Measurements from ENCODE around the gene BTRC. TPM values are rescaled to one million over a fixed set of nuclear protein-coding genes. Genes with fewer than 3 reads are reported as not detected.

BTRC gene
- total RNA-seq, 1 experiment from 2014 or later, result 19.4 TPM

DNA sequence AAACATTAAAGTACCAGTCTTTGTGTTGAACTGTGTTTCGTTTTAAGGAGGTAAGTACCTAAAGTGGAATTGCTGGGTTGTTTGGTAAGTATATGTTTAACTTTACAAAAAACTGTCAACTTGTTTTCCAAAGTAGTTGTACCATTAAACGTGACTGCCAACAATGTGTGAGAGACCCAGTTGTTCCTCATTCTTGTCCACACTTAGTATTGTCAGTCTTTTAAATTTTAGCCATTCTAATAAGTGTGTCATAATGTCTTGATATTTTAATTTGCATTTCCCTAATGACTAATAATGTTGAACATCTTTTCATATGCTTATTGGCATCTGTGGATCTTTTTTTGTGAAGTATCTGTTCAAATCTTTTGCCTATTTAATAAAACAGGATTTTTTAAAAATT is 159.8 kb downstream of the BTRC start:
- intact Hi-C loops (cut with micrococcal nuclease), result no loop called here
- TF ChIP-seq, protein P1, sequence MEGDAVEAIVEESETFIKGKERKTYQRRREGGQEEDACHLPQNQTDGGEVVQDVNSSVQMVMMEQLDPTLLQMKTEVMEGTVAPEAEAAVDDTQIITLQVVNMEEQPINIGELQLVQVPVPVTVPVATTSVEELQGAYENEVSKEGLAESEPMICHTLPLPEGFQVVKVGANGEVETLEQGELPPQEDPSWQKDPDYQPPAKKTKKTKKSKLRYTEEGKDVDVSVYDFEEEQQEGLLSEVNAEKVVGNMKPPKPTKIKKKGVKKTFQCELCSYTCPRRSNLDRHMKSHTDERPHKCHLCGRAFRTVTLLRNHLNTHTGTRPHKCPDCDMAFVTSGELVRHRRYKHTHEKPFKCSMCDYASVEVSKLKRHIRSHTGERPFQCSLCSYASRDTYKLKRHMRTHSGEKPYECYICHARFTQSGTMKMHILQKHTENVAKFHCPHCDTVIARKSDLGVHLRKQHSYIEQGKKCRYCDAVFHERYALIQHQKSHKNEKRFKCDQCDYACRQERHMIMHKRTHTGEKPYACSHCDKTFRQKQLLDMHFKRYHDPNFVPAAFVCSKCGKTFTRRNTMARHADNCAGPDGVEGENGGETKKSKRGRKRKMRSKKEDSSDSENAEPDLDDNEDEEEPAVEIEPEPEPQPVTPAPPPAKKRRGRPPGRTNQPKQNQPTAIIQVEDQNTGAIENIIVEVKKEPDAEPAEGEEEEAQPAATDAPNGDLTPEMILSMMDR (IDR thresholded peaks at IDR 0.05; ENCODE audit: unreplicated experiment), result no peak
- Mint-ChIP-seq H3K27me3 (ENCODE audit: insufficient read depth, unreplicated experiment) (no peaks in the 10 kb centered on the region), H3K4me1 (ENCODE audit: insufficient read depth, unreplicated experiment) (no peaks in the 10 kb centered on the region), H3K36me3 (ENCODE audit: insufficient read depth, unreplicated experiment) (no peaks in the 10 kb centered on the region), H3K4me3 (ENCODE audit: unreplicated experiment) (no peak overlapping the region), H3K9me3 (ENCODE audit: unreplicated experiment) (no peaks in the 10 kb centered on the region), H3K27ac (ENCODE audit: low read depth, unreplicated experiment) (no peak overlapping the region)
- no TSS peak for BruUV-seq (replicated peaks)
- no peak for DNase-seq (ENCODE audit: unreplicated experiment)
- CTCF ChIA-PET, result interaction anchor here (0.8 kb wide), 1 partner anchor 23 kb away, joined by 4 read pairs; no protein-coding TSS in a partner anchor
- POLR2A ChIA-PET, result interaction anchor here (0.7 kb wide), 1 partner anchor 12 kb away, joined by 4 read pairs; no protein-coding TSS in a partner anchor

DNA sequence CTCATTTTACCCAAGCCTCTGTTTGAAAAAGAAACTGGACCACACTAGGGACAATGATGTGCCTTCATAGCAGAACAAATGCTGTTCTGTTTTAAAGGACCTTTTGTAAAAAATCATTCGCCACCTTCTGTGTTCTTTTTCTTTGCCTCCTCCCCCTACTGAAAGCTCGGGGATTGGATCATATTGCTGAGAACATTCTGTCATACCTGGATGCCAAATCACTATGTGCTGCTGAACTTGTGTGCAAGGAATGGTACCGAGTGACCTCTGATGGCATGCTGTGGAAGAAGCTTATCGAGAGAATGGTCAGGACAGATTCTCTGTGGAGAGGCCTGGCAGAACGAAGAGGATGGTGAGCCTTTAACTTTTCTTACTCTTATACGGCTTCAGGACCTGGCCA is 171.9 kb downstream of the BTRC start:
- no peak overlapping the region for H3K4me3 Mint-ChIP-seq (ENCODE audit: unreplicated experiment)

DNA sequence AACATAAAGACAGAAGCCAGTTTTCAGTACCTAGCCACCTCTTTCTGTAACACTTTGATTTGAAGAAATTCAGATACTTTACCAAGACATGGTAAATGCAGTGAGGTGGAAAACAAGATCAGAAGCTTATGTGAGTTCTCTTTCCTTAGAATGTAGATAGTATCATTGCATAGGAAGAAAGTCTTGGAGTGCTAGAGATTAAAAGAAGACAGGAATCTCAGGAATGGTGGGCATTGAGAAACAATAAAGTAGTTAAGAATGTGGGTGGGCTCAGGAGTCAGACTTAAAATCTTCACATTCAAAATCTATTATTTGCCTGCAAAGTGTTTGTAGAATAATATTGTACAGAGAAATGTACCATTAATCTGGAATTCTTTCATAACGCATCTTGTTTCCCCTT is 175.2 kb downstream of the BTRC start:
- DNase-seq (ENCODE audit: unreplicated experiment), result no peak
- intact Hi-C loops (cut with micrococcal nuclease), result no loop called here
- no peaks in the 10 kb centered on the region for H3K27me3 Mint-ChIP-seq (ENCODE audit: insufficient read depth, unreplicated experiment)
- no TSS peak for BruUV-seq (replicated peaks)
- TF ChIP-seq, protein P1 (IDR thresholded peaks at IDR 0.05; ENCODE audit: unreplicated experiment), result no peak
- no peak overlapping the region for H3K27ac Mint-ChIP-seq (ENCODE audit: low read depth, unreplicated experiment)
- ChIA-PET POLR2A (interaction anchor here (0.7 to 1.1 kb wide), 2 partner anchors 29 to 51 kb away, joined by 3 read pairs; no protein-coding TSS in a partner anchor), CTCF (interaction anchor here (0.7 kb wide), 1 partner anchor 950 kb away, joined by 3 read pairs; no protein-coding TSS in a partner anchor)
- H3K4me3 Mint-ChIP-seq (ENCODE audit: unreplicated experiment), result no peak overlapping the region
- H3K9me3 Mint-ChIP-seq (ENCODE audit: unreplicated experiment), result no peaks in the 10 kb centered on the region
- H3K4me1 Mint-ChIP-seq (ENCODE audit: insufficient read depth, unreplicated experiment), result no peaks in the 10 kb centered on the region
- H3K36me3 Mint-ChIP-seq (ENCODE audit: insufficient read depth, unreplicated experiment), result peaks cover 26% of the 10 kb centered on the region

More for the DNA sequence above, 171.9 kb downstream of the BTRC start:
- TF ChIP-seq, protein P1 (IDR thresholded peaks at IDR 0.05; ENCODE audit: unreplicated experiment), result no peak
- Mint-ChIP-seq H3K9me3 (ENCODE audit: unreplicated experiment) (no peaks in the 10 kb centered on the region), H3K36me3 (ENCODE audit: insufficient read depth, unreplicated experiment) (peaks cover 16% of the 10 kb centered on the region), H3K27ac (ENCODE audit: low read depth, unreplicated experiment) (no peak overlapping the region), H3K4me1 (ENCODE audit: insufficient read depth, unreplicated experiment) (no peaks in the 10 kb centered on the region), H3K27me3 (ENCODE audit: insufficient read depth, unreplicated experiment) (no peaks in the 10 kb centered on the region)
- no peak for DNase-seq (ENCODE audit: unreplicated experiment)
- intact Hi-C loops (cut with micrococcal nuclease), result no loop called here
- CTCF ChIA-PET, result interaction anchor here (0.8 to 1.6 kb wide), 2 partner anchors 10 to 368 kb away, joined by 3 to 5 read pairs; no protein-coding TSS in a partner anchor
- POLR2A ChIA-PET, result interaction anchor here (1.0 kb wide), 1 partner anchor 9 kb away, joined by 3 read pairs; no protein-coding TSS in a partner anchor
- no TSS peak for BruUV-seq (replicated peaks)

DNA sequence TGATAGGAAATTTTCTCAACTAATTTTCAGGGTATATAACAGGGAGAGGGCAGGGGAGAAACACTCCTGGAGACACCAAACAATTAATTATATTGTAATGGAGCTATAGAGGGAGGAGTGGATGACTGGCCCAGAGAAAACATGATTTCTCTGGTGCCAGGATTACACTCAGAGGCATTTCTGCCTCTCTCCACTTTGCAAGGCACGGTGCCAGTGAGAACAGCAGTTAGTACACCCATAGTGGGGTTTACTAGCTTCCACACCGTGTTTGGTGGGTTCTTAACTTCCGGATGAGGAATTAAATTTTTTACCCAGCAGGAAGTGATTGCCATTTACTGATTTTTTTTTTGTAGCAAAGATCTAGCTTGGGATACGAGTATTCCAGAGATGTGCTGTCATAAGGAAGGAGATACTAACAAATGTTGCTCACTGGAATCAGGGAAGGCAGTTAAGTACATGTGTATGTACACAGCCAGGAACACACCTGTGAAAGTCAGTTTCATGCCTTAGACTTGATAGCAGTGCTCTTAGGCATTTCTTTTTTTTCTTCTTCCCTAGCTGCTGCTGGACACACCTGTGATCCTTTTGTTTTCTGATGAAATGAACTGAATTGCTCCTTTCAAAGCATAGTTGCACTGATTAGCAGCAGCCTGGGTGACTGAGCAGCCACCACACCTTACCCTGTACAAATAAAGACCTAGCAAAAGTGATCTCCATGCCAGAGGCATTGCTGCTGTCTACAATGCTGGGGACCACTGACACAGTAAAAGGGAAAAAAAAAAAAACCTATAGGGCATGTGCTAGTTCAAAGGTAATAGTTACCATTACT is 176.0 kb downstream of the BTRC start:
- intact Hi-C loops (cut with micrococcal nuclease), result no loop called here
- H3K27ac Mint-ChIP-seq (ENCODE audit: low read depth, unreplicated experiment), result no peak overlapping the region
- no peak overlapping the region for H3K4me3 Mint-ChIP-seq (ENCODE audit: unreplicated experiment)
- TF ChIP-seq, protein P1 (IDR thresholded peaks at IDR 0.05; ENCODE audit: unreplicated experiment), result no peak
- BruUV-seq (replicated peaks), result no TSS peak
- peaks cover 32% of the 10 kb centered on the region for H3K36me3 Mint-ChIP-seq (ENCODE audit: insufficient read depth, unreplicated experiment)
- no peaks in the 10 kb centered on the region for H3K4me1 Mint-ChIP-seq (ENCODE audit: insufficient read depth, unreplicated experiment)
- ChIA-PET POLR2A (interaction anchor here (1.1 kb wide), 1 partner anchor 28 kb away, joined by 3 read pairs; no protein-coding TSS in a partner anchor), CTCF (interaction anchor here (0.7 to 0.8 kb wide), 2 partner anchors 63 to 950 kb away, joined by 3 to 4 read pairs; no protein-coding TSS in a partner anchor)
- no peaks in the 10 kb centered on the region for H3K9me3 Mint-ChIP-seq (ENCODE audit: unreplicated experiment)
- H3K27me3 Mint-ChIP-seq (ENCODE audit: insufficient read depth, unreplicated experiment), result no peaks in the 10 kb centered on the region
- DNase-seq (ENCODE audit: unreplicated experiment), result no peak
